ENCODE data around the gene AKNA.

Gene AKNA

DNA sequence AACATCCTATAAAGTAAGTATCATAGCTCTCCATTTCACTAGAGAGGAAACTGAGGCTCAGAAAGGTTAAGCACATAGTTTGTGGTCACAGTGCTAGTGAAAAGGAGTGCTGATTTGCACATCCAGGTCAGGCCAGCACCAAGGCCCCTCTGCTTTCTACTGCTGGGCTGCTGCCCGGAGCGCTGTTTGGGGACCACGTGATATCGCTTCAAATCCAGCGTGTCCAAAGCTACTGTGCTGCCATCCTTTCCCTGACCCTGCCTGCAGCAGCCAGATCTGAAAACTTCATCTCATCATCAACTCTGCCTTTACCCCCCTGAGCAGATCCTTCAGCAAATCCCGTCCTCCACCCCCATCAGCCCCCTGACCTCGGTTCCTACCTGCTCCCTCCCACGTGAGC is 40.7 kb upstream of the AKNA start:
- no peaks in the 10 kb centered on the region for H3K36me3 ChIP-seq (ENCODE audit: control insufficient read depth, insufficient read depth, low read length)
- H3K4me3 ChIP-seq (ENCODE audit: low read depth, low read length): no peak overlapping the region
- H3K27ac ChIP-seq (ENCODE audit: low read depth, low read length): no peak overlapping the region
- no peaks in the 10 kb centered on the region for H3K4me1 ChIP-seq (ENCODE audit: control insufficient read depth, insufficient read depth, low read length)
- H3K9ac ChIP-seq (ENCODE audit: low read depth, low read length): no peak overlapping the region
- no peaks in the 10 kb centered on the region for H3K27me3 ChIP-seq (ENCODE audit: control insufficient read depth, insufficient read depth, low read length)
- H3K9me3 ChIP-seq (ENCODE audit: control insufficient read depth, insufficient read depth, low read length): no peaks in the 10 kb centered on the region

DNA sequence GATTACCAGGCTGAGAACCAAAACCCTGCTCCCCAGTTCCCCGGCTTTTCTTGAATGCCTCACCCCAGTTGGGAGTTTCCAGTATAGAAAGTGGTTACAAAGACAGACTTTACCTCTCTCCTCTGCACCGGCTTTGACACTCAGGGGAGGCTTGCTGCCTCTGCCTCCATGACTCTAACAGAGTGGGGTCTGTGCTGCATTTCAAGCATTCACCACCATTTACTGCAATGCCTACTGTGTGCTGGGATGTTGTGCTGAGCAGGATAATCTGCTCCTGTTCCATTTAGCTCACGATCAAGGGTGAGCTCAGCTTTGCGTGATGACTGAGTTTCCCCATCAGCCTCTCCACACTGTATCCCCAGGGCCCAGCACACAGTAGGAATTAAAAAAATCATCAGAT is 39.9 kb upstream of the AKNA start:
- no peaks in the 10 kb centered on the region for H3K4me1 ChIP-seq (ENCODE audit: control insufficient read depth, insufficient read depth, low read length)
- no peaks in the 10 kb centered on the region for H3K36me3 ChIP-seq (ENCODE audit: control insufficient read depth, insufficient read depth, low read length)
- no peak overlapping the region for H3K27ac ChIP-seq (ENCODE audit: low read depth, low read length)
- no peaks in the 10 kb centered on the region for H3K9me3 ChIP-seq (ENCODE audit: control insufficient read depth, insufficient read depth, low read length)
- H3K4me3 ChIP-seq (ENCODE audit: low read depth, low read length): no peak overlapping the region
- H3K27me3 ChIP-seq (ENCODE audit: control insufficient read depth, insufficient read depth, low read length): no peaks in the 10 kb centered on the region
- no peak overlapping the region for H3K9ac ChIP-seq (ENCODE audit: low read depth, low read length)

DNA sequence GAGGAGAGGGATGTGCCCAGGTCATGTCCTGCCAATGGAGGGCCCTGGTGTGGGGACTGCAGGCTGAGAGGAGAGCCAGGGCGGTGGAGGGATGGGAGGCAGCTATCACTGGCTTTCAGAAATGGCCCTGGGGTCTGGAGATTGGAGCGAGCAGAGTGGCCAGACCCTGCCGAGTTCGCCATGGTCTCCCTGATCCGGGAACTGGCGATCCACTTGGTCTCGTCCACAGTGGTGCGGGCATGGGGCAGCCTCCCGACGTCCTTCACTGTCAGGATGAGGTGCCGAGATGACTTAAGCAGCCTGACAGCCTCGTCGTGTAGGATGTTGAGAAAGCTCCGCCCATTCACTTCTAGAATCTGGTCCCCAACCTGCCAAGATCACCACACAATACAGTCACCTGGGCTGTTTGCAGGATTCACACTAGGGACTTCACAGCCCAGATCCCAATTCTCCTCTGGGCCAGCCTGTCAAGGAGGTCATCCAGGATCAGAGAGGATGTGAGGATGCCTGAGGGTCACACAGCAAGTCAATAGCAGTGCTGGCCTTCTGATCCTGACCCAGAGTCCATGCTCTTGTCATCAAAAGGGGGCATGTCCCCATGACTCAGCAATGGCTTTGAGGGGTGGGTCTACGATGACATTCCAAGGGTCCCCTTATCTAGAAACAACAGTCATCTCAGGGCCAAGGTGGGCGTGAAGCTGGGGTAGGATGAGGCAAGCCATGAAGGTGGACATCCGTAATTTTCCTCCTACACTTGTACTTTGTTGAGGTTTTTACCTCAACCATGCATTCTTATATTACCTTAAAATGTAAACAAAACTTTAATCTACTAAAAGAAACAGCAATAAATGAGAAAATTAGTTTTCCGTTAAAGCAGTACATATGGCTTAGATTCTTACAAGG is 38.5 kb upstream of the AKNA start:
- no peaks in the 10 kb centered on the region for H3K27me3 ChIP-seq (ENCODE audit: control insufficient read depth, insufficient read depth, low read length)
- H3K4me3 ChIP-seq (ENCODE audit: low read depth, low read length): no peak overlapping the region
- no peaks in the 10 kb centered on the region for H3K36me3 ChIP-seq (ENCODE audit: control insufficient read depth, insufficient read depth, low read length)
- no peak overlapping the region for H3K9ac ChIP-seq (ENCODE audit: low read depth, low read length)
- no peaks in the 10 kb centered on the region for H3K4me1 ChIP-seq (ENCODE audit: control insufficient read depth, insufficient read depth, low read length)
- no peaks in the 10 kb centered on the region for H3K9me3 ChIP-seq (ENCODE audit: control insufficient read depth, insufficient read depth, low read length)
- H3K27ac ChIP-seq (ENCODE audit: low read depth, low read length): no peak overlapping the region

DNA sequence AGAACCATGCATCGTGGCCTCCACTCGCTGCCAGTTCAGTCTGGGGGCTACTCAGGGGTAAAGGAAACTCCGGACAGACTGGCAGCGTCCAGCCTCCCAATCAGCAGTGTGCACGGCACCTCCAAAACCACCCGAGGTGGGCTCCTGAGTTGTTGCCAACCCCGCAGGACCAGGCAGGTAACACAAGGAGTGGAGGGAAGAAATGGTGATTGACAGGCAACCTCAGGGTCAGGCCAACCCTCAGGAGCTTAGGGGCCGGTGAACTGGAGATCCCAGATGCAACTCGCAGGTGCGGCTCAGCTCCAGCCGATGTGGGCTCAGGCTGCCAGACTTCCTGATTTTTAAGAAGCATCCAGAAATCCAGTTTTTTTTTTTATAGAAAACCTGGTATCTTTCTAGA is 37.3 kb upstream of the AKNA start:
- H3K36me3 ChIP-seq (ENCODE audit: control insufficient read depth, insufficient read depth, low read length): no peaks in the 10 kb centered on the region
- no peaks in the 10 kb centered on the region for H3K27me3 ChIP-seq (ENCODE audit: control insufficient read depth, insufficient read depth, low read length)
- no peaks in the 10 kb centered on the region for H3K4me1 ChIP-seq (ENCODE audit: control insufficient read depth, insufficient read depth, low read length)
- H3K9ac ChIP-seq (ENCODE audit: low read depth, low read length): no peak overlapping the region
- no peaks in the 10 kb centered on the region for H3K9me3 ChIP-seq (ENCODE audit: control insufficient read depth, insufficient read depth, low read length)
- H3K27ac ChIP-seq (ENCODE audit: low read depth, low read length): no peak overlapping the region
- no peak overlapping the region for H3K4me3 ChIP-seq (ENCODE audit: low read depth, low read length)

GRCh38 chr9:114424126-114424525 is 36.3 kb upstream of the AKNA start:
- Histone ChIP-seq H3K36me3 (ENCODE audit: control insufficient read depth, insufficient read depth, low read length) (no peaks in the 10 kb centered on the region), H3K9ac (ENCODE audit: low read depth, low read length) (no peak overlapping the region), H3K9me3 (ENCODE audit: control insufficient read depth, insufficient read depth, low read length) (no peaks in the 10 kb centered on the region), H3K27ac (ENCODE audit: low read depth, low read length) (no peak overlapping the region), H3K4me1 (ENCODE audit: control insufficient read depth, insufficient read depth, low read length) (no peaks in the 10 kb centered on the region), H3K4me3 (ENCODE audit: low read depth, low read length) (no peak overlapping the region), H3K27me3 (ENCODE audit: control insufficient read depth, insufficient read depth, low read length) (no peaks in the 10 kb centered on the region)

- Histone ChIP-seq H3K4me3 (ENCODE audit: low read depth, low read length) (no peak overlapping the region), H3K9me3 (ENCODE audit: control insufficient read depth, insufficient read depth, low read length) (no peaks in the 10 kb centered on the region), H3K27me3 (ENCODE audit: control insufficient read depth, insufficient read depth, low read length) (no peaks in the 10 kb centered on the region), H3K36me3 (ENCODE audit: control insufficient read depth, insufficient read depth, low read length) (no peaks in the 10 kb centered on the region), H3K27ac (ENCODE audit: low read depth, low read length) (no peak overlapping the region), H3K9ac (ENCODE audit: low read depth, low read length) (no peak overlapping the region), H3K4me1 (ENCODE audit: control insufficient read depth, insufficient read depth, low read length) (no peaks in the 10 kb centered on the region)
Observed at GRCh38 chr9:114423181-114423580, 35.4 kb upstream of the AKNA start.

DNA sequence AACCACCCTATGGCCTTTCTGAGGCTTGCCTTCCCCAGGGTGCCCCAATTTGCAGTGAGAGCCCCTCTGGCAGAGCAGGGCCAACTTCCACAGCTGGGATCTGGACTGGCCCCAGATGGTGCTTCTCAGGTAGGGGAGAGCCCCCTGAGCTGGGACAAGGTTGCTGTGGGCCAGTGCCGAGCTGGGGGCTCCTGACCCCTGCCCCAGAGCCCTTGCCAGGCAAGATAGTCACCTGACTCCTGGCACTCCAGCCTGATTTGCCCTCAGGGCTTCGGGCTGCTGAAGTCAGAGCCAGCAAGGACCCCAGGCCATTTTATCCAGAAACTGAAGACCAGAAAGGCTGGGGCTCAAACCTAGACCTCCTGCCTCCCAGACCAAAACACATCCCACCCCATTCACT is 33.4 kb upstream of the AKNA start:
- Histone ChIP-seq H3K9me3 (ENCODE audit: control insufficient read depth, insufficient read depth, low read length) (no peaks in the 10 kb centered on the region), H3K4me1 (ENCODE audit: control insufficient read depth, insufficient read depth, low read length) (no peaks in the 10 kb centered on the region), H3K27ac (ENCODE audit: low read depth, low read length) (no peak overlapping the region), H3K4me3 (ENCODE audit: low read depth, low read length) (no peak overlapping the region), H3K36me3 (ENCODE audit: control insufficient read depth, insufficient read depth, low read length) (no peaks in the 10 kb centered on the region), H3K9ac (ENCODE audit: low read depth, low read length) (no peak overlapping the region), H3K27me3 (ENCODE audit: control insufficient read depth, insufficient read depth, low read length) (no peaks in the 10 kb centered on the region)

DNA sequence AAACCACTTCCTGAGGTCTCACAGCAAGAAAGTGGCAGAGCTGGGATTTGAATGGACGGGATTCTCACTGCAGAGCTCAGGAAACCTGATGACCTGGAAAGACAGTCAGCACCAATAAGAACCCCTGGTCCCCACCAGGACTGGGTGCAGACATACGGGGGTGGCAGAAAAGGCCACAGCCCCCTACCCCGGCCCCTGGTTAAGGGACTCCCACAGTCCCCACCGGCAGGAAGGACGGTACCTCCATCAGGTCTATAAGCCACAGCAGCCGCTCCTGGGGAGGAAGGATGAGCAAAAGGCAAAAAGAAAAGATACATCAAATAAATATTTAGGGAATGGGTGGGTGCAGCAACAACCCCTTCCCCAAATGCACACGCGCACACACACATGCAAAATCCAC is 32.0 kb upstream of the AKNA start:
- Histone ChIP-seq H3K36me3 (ENCODE audit: control insufficient read depth, insufficient read depth, low read length) (no peaks in the 10 kb centered on the region), H3K9ac (ENCODE audit: low read depth, low read length) (no peak overlapping the region), H3K4me1 (ENCODE audit: control insufficient read depth, insufficient read depth, low read length) (no peaks in the 10 kb centered on the region), H3K9me3 (ENCODE audit: control insufficient read depth, insufficient read depth, low read length) (no peaks in the 10 kb centered on the region), H3K27me3 (ENCODE audit: control insufficient read depth, insufficient read depth, low read length) (no peaks in the 10 kb centered on the region), H3K27ac (ENCODE audit: low read depth, low read length) (no peak overlapping the region), H3K4me3 (ENCODE audit: low read depth, low read length) (no peak overlapping the region)

GRCh38 chr9:114418053-114418452 is 30.3 kb upstream of the AKNA start:
- Histone ChIP-seq H3K27ac (ENCODE audit: low read depth, low read length) (no peak overlapping the region), H3K9me3 (ENCODE audit: control insufficient read depth, insufficient read depth, low read length) (no peaks in the 10 kb centered on the region), H3K4me1 (ENCODE audit: control insufficient read depth, insufficient read depth, low read length) (peaks cover 9% of the 10 kb centered on the region), H3K4me3 (ENCODE audit: low read depth, low read length) (no peak overlapping the region), H3K9ac (ENCODE audit: low read depth, low read length) (no peak overlapping the region), H3K36me3 (ENCODE audit: control insufficient read depth, insufficient read depth, low read length) (no peaks in the 10 kb centered on the region), H3K27me3 (ENCODE audit: control insufficient read depth, insufficient read depth, low read length) (no peaks in the 10 kb centered on the region)

DNA sequence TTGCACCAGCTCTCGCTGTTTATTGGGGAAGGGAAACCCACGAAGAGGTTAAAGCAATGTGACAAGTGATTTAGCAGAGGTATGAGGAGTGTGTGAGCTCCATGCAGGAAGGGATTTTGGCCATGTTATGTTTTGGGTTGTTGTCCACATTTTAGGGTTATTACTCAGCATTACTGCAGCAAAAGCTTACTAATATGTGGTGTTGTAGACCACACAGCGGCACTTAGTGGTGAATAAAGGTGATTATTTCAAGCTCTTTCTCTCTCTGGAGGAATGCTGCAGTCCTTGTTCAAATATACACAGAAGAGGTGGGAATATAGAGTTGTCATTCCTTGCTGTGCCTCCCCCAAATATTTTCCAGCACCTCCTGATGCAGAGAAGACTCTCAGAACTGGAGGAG is 29.7 kb upstream of the AKNA start:
- no peaks in the 10 kb centered on the region for H3K27me3 ChIP-seq (ENCODE audit: control insufficient read depth, insufficient read depth, low read length)
- no peaks in the 10 kb centered on the region for H3K36me3 ChIP-seq (ENCODE audit: control insufficient read depth, insufficient read depth, low read length)
- H3K4me1 ChIP-seq (ENCODE audit: control insufficient read depth, insufficient read depth, low read length): peaks cover 9% of the 10 kb centered on the region
- no peaks in the 10 kb centered on the region for H3K9me3 ChIP-seq (ENCODE audit: control insufficient read depth, insufficient read depth, low read length)
- H3K27ac ChIP-seq (ENCODE audit: low read depth, low read length): no peak overlapping the region
- H3K4me3 ChIP-seq (ENCODE audit: low read depth, low read length): no peak overlapping the region
- no peak overlapping the region for H3K9ac ChIP-seq (ENCODE audit: low read depth, low read length)

DNA sequence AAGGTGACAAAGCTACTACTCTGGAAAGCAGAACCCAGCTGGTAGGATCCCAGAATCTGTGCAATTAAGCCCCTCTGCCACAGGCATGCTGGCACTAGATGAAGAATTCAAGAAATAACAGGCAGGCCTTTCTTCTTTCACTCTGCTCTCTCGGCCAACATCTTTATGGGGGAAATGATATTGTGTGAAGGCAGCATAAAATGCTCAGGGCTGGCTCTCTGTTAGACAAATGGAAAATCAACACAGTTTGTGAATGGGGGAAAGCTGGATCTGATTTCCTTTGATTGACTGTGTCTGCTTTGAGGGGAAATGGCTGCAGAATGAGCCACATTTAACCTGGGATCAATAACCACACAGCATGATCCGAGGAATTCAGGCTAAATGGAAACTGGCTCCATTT is 29.1 kb upstream of the AKNA start:
- H3K36me3 ChIP-seq (ENCODE audit: control insufficient read depth, insufficient read depth, low read length): no peaks in the 10 kb centered on the region
- H3K4me1 ChIP-seq (ENCODE audit: control insufficient read depth, insufficient read depth, low read length): peaks cover 9% of the 10 kb centered on the region
- H3K4me3 ChIP-seq (ENCODE audit: low read depth, low read length): no peak overlapping the region
- H3K27ac ChIP-seq (ENCODE audit: low read depth, low read length): no peak overlapping the region
- H3K9ac ChIP-seq (ENCODE audit: low read depth, low read length): no peak overlapping the region
- H3K9me3 ChIP-seq (ENCODE audit: control insufficient read depth, insufficient read depth, low read length): no peaks in the 10 kb centered on the region
- no peaks in the 10 kb centered on the region for H3K27me3 ChIP-seq (ENCODE audit: control insufficient read depth, insufficient read depth, low read length)
